Fibroblast of peridontal ligament (primary cell): ENCODE results near the gene SV2C.
"Not testable (repeated sequence)": the region's sequence is repeated elsewhere in the genome, so short reads cannot be mapped to it uniquely, and the experiment has no call there.

ENCODE experiments used
- DNase-seq: peaks from one replicate; pipeline ENCODE4 v3.0.0-alpha.2; 2010; ENCODE audit errors: extremely low read depth

SV2C gene

DNA sequence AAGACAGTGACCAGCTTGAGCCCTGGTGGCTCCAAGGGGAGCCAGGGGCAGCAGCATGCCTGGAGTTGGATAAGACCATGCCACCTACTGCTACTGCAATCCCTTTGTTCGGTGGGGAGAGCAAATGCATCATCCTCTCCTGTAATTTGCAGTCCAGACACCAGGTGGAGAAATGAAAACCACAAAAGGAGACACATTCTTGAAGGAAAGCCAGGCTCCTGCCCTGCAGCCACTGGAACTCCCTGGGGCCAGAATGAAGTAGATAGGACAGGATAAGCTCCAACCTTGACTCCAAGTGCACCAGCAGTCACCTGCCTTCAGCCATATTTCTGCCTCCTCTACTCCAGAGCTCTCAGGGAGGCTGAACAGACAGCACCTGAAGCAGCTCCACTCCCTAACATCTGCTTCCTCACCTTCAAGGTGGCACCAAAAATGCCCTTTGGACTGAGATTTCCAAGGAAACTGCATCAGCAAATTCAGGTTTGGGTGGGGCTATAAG lies 254.8 kb downstream of the SV2C start:
- peak; percentile 4 for DNase-seq

DNA sequence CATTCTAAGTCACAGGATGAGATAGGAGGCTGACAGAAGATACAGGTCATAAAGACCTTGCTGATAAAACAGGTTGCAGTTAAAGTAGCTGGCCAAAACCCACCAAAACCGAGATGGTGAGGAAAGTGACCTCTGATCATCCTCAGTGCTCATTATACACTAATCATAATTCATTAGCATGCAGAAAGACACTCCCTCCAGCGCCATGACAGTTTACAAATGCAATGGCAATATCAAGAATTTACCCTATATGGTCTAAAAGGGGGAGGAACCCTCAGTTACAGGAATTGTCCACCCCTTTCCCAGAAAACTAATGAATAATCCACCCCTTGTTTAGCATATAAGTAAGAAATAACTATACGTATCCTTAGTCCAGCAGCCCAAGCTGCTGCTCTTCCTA lies 256.7 kb downstream of the SV2C start:
- DNase-seq, result no peak

DNA sequence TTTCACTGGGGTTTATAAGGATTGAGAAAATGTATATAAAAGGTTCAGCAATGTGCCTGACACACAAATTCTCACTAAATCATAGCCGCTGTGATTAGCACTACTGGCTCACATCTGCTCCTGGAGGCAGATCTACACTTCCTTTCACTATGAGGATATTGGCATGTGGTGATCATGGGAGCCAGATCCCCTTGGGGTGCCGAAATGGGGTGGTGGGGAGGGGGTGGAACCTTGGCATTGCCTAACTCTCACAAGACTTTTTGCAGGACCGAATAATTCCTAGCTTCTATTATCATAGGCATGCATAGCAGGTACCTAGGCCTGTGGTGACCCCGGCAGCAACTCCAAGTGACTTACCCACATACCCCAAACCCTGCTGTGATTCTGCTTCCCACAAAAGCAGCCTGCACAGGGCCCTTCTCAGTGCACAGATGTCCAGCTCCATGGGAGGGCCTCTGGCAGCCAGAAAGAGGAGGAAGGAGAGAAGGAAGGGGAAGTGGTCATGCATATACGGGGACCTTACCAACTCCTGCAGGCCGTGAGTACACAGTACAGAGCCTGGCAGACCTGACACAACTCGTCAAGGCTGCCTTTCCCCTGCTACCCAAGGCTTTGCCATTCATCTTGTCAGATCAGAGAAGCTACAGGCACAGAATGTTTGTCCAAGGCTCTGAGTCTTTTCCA lies 258.6 kb downstream of the SV2C start:
- no peak for DNase-seq

DNA sequence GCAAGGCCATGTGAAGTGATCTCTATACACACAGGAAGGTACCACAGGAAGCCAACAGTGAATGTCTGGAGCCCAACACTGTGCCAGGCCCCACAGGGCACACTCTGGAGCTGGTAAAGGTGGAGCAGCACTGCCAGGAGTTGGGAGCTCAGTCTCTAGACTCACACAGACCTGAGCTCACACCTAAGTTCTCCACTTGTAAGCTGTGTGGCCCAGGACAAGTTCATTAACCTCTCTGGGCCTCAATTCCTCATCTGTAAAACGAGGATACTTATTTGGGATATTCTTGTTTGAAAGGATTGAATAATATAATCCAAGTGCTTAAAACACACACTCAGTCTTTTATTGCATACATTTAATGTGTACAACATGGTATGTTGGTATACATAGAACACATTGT lies 259.3 kb downstream of the SV2C start:
- no peak for DNase-seq

DNA sequence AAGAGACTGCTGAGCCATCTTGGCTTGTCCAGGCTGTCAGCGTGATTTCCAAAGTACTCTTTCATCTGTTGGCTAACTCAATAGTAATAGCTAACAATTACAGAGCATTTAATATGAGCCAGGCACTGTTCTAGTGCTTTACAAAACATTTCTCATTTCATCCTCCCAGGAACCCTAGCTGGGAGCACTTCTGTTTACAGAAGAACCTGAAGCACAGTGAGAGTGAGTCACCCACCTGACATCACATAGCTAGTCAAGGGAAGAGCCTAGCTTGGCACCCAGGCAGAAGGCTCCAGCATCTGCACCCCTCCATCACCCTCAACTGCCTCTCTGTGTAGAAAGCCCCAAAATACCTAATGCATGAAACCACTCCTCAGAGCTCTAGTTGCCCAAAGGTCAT lies 262.4 kb downstream of the SV2C start:
- DNase-seq, result no peak

DNA sequence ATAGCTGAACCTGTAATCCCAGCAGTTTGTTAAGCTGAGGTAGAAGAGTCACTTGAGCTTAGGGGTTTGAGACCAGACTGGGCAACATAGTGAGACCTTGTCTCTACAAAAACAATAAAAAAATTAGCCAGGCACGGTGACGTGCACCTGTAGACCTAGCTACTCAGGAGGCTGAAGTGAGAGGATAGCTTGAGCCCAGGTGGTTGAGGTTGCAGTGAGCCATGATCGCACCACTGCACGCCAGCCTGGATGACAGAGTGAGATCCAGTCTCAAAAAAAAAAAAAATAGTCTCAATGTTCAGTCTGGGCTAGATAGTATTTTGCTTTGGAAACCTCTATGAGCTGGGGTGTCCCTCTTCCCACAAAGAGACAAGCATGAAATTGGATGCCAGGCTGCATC lies 268.0 kb downstream of the SV2C start:
- no peak for DNase-seq

DNA sequence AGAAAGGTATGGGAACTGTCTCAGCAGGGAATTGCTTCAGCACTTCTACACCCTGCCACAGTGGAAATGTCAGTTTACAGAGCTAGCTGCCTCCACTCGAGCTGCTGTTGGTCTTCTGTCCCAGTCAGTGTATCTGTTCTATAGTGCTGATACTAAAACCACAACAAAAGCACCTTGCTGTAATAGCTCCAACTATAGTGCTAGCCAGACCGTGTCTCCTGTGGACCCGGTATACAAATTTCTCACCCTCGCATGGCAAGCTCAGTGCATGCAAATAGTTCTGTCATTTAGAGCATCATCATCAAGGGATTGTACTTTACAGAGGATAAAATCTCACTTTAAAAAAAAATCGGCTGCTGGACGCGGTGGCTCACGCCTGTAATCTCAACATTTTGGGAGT lies 268.4 kb downstream of the SV2C start:
- DNase-seq, result no peak

DNA sequence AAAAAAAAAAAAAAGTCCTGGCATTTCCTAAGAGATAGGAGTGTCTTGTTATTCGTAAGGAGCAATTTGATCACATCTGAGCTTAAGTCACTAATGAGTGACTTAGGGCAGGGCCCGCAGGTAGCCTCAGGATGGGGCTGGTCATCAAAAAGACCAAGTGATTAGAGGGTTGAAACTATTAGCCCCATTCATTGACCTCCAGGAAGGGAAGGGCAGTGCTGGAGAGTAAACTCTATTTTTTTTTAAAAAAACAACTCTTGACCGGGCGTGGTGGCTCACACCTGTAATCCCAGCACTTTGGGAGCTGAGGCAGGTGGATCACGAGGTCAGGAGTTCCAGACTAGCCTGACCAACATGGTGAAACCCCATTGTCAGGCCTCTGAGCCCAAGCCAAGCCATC lies 273.7 kb downstream of the SV2C start:
- DNase-seq, result no peak

DNA sequence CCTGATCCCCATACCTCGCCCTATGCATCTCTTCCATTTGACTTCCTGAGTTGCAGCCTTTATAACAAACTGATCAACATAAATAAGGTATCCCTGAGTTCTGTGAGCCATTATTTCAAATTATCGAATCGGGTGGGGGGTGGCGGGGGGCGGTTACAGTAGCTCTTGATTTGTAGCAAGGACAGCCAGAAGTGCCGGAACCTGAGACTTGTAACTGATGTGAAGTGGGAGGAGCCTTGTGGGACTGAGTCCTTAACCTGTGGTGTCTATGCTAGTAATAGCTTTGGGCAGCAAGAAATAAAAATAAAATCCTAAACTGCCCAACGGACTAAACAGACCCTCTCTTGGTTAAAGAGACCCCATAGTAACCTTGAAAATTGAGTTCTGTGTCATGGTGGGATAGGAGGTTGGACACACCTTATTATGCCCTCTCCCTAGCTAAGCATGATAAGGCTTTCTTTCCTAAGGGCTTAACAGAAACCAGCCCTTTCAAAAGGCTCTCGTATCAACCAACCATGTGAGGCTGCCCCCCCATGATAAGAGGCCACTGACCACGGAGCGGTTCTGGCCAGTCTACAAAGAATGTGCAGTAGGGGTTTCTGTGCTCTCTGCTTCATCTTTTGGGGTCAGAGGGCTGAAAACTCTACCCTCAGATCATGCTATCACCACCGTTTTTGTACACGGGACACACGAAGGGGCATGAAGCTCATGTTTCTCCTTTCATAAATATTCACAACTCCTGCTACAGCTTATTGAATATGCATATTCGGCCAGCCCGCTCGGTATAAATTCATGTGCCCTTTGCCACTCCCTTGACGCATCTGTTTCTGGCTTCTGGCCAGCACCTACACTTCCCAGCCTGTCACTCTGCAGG lies 280.4 kb downstream of the SV2C start:
- DNase-seq, result no peak

DNA sequence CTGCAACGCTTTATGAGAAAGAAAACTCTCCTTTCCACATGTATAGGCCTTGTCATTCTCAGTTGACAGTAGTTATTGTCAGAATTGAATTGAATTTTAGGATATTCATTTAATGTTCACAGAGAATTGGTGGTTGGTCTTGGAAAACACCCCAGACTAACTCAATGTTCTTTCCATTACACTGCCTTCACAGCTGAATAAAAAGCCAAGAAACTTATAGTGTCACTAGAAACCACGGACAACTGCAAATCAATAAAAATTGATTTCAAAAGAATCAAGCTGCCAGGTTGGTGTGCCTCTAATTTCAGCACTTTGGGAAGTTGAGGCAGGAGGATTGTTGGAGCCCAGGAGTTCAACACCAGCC lies 281.0 kb downstream of the SV2C start:
- no peak for DNase-seq

DNA sequence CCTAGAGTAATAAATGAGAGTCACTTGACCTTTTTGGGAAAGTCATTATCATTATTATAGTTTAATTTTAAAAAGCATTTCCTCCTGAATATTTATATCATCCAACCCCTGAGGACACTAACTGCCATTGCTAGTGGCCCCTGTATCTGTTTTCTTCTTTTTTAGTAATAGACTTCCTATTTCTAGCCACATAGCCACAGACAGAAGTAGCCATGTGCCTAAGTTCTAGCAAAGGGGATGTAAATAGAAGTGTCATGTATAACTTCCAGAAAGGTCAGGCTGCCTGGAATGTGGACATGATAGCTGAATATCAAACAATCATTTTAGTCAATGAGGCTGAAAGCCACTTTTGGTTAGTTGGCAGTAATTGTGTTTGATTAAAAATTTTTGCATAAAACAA lies 282.4 kb downstream of the SV2C start:
- no peak for DNase-seq

DNA sequence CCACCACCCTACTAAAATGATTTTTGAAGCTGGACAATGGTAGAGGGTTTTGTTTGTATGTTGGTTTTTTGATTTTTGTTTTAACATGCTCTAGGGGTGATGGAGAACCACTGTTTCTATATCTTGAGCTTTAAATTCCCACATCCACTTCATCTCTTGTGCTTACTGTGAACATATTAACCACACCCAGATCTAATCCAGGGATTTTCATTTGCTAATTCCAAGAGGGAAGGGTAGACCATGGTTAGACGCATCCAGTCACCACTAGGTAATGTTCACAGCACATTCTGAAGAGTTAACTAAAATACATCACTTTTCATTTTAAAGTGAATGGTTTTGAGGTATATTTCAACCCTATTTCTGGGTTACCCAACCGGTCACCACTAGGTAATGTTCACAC lies 283.4 kb downstream of the SV2C start:
- no peak for DNase-seq

DNA sequence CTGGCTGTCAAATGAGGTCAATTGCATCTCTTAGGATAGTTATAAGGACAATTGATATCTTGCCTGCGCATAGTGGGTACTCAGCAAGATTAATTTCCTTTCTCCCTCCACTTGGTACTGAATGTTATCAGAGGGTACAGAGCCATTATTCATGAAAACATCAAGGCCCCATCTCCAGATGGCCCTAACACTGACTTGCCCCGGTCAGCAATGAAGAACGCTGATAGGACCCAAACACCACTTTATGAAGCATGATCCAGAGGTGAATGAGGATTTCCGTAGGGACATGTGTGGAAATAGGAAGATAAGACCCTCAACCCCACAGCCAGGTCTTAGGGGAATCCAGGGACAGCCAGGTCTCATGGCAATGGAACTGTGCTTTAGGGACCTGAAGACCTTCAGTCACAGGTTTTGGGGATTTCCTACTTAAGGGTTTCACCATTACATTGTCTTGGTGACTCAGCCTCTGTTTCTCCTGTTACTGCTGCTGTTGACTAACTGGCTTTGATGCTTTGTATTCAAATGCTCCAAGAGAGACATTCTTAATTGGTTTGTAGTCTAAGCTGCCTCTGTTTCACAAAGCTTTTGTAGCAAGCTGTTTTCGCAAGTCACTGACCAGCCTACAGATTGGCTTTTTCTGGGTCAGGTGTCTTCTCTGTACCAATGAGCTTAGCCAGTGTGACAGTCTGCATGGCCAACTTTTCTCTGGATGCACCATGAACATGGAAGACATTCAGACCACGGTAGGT lies 284.6 kb downstream of the SV2C start:
- DNase-seq, result no peak

DNA sequence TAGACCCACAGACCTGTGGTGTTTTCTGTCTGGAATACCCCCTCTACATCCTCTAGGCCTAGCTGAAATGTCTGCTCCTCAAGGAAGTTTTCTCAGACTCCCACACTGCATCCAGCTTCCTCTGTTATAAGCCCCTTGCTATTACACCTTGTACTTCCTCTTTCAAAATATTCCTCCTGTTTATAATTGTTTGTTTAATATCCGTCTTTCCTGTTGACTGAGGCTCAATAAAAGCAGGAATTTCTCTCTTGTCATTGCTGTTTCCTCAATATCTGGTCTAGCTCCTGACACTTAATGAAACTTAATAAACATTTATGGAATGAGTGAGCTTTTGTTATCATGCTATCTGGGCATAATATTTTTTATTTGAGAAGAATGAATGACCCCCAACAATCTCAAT lies 285.8 kb downstream of the SV2C start:
- no peak for DNase-seq

DNA sequence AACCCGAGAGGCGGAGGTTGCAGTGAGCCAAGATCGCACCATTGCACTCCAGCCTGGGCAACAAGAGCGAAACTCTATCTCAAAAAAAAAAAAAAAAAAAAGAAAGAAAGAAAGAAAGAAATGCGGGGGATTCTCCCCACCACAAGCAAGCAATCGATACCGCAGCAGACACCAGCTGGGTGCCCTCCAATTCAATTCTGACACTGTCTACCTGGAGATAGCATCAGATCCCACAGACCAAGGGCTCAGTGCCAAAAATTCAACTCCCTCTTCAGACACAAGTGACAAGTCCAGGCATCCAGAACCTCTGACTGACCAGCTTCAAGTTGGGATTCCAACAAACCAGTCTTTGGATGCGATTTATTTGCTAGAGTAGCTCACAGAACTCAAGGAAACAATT lies 286.5 kb downstream of the SV2C start:
- not testable (repeated sequence) for DNase-seq

DNA sequence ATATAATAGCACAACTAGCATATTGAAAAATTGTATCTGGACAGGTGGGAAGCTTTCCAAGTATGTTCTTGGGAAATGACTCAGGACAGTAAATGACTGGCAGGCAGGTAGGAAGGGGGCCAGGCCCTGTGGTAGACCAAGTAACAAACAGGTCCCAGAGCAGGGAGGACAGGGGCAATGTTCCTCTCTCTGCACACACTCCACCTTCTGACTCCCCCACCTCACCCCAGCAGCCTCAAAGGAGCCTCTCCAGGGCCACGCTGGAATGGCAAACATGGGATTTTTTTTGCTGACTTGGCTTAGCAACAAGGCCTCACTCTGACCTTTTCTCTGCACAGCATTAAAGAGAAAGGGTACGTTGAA lies 288.8 kb downstream of the SV2C start:
- no peak for DNase-seq

DNA sequence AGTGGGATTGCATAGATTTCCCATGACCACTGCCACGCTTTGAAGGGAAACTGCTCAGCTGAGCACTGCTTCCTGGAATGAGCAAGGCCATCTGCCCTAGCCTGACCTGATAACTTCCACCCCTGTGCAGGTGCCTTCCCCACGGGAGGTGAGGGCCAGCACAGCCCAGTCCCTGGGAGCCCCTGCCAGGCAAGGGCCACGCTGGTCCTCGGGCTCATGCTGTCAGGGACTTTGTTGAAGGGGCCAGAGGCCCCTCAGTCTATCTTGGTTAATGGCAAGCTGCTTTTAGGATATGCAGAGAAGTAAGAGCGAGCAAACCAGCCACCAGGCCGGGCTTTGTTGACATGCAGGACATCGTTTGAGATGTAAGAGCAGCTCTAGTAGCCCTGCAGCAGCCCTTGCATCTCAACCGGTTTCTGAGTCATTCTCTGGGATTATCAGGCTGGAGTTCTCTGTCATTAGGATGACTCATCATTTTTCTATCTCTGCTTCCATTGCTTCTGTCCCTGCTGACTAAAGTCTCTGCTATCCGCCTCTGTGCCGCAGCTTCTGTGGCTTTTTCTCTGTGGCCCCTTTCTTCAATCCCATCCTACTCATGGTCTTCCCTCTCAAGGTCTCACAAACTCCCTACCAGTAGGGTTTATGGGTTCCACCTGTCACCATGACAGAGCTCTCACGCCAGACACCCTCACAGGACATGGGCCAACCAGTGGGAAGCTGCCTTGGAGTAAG lies 289.3 kb downstream of the SV2C start:
- DNase-seq, result peak; percentile 57

DNA sequence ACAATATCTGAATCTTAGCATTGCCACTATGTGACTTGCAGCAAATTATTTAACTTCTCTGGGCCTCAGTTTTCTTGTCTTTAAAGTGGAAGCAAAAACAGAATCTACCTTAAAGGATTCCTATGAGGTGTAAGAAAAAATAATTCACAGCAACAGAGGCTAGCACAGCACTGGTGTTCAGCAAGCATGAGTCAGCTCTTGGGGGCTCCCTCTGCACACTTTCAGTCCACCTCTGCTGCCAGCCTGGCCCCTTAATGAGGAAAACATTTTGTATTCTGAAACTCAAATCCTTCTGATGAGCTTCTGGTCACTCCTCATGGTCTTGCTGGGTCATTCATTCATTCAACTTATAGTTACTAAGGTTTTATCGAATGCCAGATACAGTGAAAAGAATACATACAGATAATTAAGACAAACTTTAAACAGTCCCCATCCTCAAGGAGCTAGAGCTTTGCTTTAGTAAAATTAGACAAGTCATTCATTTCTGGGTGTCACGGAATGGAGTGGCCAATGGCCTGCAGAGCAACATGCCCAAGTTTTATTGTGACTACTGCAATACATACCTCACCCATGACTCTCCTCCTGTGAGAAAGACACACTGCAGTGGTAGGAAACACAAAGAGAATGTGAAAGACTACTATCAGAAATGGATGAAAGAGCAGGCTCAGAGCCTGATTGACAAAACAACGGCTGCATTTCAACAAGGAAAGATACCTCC lies 293.1 kb downstream of the SV2C start:
- no peak for DNase-seq

DNA sequence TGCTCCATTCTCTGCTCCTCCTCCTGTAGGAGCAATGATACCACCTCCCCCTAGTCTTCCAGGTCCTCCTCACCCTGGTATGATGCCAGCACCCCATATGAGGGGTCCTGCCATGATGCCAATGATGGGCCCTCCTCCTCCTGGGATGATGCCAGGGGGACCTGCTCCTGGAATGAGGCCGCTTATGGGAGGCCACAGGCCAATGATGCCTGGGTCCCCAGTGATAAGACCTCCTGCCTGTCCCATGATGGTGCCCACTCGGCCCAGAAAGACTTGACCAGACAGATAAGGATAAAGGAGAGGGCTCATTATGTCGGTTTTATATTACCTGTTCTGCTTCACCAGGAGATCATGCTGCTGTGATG lies 293.7 kb downstream of the SV2C start:
- no peak for DNase-seq

DNA sequence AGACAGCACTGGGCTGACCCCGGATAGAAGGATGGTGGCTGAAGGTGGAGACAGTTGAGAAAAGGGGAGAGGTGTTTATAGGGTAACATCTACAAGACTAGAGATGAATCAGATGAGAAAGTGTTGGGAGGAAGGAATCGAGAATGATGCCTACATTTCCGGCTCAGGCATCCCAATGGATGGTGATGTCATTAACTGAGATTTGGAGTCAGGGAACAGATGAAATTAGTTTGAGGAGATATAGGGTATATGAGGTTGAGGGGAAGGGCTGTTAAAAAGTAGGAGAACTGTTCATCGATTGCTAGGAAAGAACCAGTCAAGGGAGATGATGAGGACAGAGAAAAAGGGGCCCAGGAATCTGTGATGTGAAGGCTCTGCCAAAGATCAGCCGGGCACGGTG lies 295.2 kb downstream of the SV2C start:
- DNase-seq, result no peak

DNA sequence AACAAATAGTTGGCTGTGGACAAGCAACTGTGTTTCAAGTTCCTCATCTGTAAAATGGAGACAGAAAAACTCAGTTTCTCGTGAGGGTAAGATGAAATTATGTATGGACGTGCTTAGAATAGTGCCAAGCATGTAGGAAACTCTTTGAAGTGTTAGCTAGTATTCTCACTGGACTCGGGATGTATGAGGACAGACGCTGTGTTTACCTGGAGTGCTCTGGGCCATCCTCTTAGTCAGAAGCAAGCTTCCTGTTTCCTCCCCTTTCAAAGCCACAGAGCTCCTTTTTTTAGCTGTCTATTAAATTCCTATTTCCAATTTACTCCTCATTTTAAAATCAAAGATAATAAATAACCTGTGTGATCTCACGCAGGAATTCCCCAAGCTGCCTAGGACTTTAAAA lies 296.1 kb downstream of the SV2C start:
- no peak for DNase-seq
